AG04450 (cell line): ENCODE data around the gene WDR1. TPM values are rescaled to one million over a fixed set of nuclear protein-coding genes. Genes with fewer than 3 reads are reported as not detected.

ENCODE experiments used
- CTCF ChIA-PET: fragments of 300-600, 350-600 bp; formaldehyde crosslinking; extraction: SDS; loops from one replicate; lab custom pipeline; 2022; ENCODE audit warnings: antibody characterized with exemption, inconsistent platforms; lab: Charles Lee
- POLR2A ChIA-PET: fragments of 350-600 bp; formaldehyde crosslinking; extraction: SDS; loops from one replicate; lab custom pipeline; 2021; ENCODE audit warnings: antibody characterized with exemption, inconsistent platforms; lab: Yijun Ruan, JAX
- DNase-seq: peaks from one replicate; pipeline ENCODE4 v3.0.0-alpha.2; 2011; ENCODE audit warnings: low read depth, low spot score
- H3K27ac ChIP-seq: one replicate; pipeline ENCODE4 v1.5.1; 2012; ENCODE audit warnings: low read depth, low read length, control low read depth
- H3K27me3 ChIP-seq: one replicate; pipeline ENCODE4 v1.6.0; 2012; ENCODE audit warnings: low read length; ENCODE audit not compliant: control insufficient read depth, insufficient read depth
- H3K4me3 ChIP-seq: 2 replicates; pipeline ENCODE4 v1.5.1; 2011; ENCODE audit warnings: mild to moderate bottlenecking, low read depth, low read length, control low read depth
- H3K9me3 ChIP-seq: 2 replicates; pipeline ENCODE4 v1.5.1; 2012; ENCODE audit warnings: low read length; ENCODE audit not compliant: control insufficient read depth, insufficient read depth
- CTCF ChIP-seq: IDR thresholded peaks from 2 replicates; pipeline ENCODE4 v1.5.1; 2011; ENCODE audit warnings: low read depth, low read length, control low read depth, inconsistent platforms
- polyA plus RNA-seq: library from polyadenylated mRNA; depleted of rRNA; stranded (reverse); fragments of >200 nt; gene quantifications from 2 replicates; pipeline ENCODE4 v1.2.3, GENCODE V29; 2011

The WDR1 gene
- polyA plus RNA-seq, 1 experiment: 735 TPM

DNA sequence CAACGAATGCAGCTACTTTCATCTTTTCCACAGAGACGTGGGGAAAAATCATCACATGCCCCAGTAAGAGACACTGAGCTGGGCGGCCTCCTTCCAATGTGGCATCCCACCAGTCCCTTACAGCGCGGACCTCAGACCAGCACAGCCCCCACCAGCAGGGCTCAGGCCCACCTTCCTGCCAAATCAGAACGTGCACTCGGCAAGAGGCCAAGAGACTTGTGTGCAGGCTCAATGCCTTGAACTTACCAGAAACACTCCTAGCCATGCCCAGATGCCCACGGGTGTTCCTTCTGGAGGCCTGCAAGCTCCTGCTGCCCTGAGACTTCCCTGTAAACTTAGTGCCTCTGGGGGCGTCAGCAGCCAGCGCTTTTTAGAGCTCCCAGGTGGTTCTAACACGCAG, 31.2 kb downstream of the WDR1 start:
- Histone ChIP-seq H3K9me3 (no peaks in the 10 kb centered on the region), H3K27ac (no peak overlapping the region), H3K4me3 (no peak overlapping the region), H3K27me3 (no peaks in the 10 kb centered on the region)
- CTCF ChIA-PET: interaction anchor here (1.0 kb wide), 1 partner anchor 10 kb away, joined by 3 read pairs; no protein-coding TSS in a partner anchor
- POLR2A ChIA-PET: interaction anchor here (1.4 kb wide), 1 partner anchor 21 kb away, joined by 7 read pairs; no protein-coding TSS in a partner anchor
- DNase-seq: no peak
- no peak for TF ChIP-seq CTCF

DNA sequence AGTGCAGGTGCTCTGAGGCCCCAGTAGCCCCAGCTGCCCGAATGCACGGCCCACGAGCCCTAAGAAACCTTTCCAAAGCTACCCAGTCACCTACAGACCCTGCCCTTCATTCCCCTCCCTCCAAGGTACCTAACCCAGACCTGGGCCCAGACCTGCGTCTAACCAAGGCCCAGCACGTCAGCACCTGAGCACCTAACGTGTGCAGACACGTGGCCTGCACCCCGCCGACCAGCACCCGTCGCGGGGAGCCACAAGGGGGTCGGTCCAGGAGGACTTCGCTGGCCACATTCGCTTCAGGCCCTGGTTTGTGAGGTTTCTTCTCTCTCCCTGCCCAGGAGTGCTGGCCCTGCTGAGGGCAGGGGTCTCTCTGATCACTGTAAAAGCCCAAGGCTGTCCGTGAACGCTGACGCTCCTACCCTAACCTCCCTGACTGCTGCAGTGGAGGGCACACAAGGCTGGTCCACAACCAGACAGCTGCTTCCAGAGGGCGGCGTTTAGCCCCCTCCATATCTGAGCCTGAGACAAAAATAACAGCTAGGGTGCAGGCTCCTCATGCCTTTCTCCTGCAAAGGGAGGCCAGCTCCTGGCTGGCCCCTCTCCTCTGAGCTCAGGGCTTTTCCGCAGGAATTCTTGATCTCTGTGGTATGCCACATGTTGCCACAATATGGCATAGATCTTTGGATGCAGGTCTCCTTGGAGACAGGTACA, 31.8 kb downstream of the WDR1 start:
- H3K9me3 ChIP-seq: no peaks in the 10 kb centered on the region
- H3K27ac ChIP-seq: no peak overlapping the region
- no peaks in the 10 kb centered on the region for H3K27me3 ChIP-seq
- DNase-seq: no peak
- TF ChIP-seq CTCF: no peak
- CTCF ChIA-PET: interaction anchor here (1.0 to 1.1 kb wide), 2 partner anchors 9 kb away, joined by 3 read pairs; no protein-coding TSS in a partner anchor
- no peak overlapping the region for H3K4me3 ChIP-seq
- POLR2A ChIA-PET: interaction anchor here (1.2 to 1.4 kb wide), 2 partner anchors 11 to 22 kb away, joined by 4 to 7 read pairs; no protein-coding TSS in a partner anchor

- H3K9me3 ChIP-seq: no peaks in the 10 kb centered on the region
- H3K27me3 ChIP-seq: no peaks in the 10 kb centered on the region
- no peak for DNase-seq
- no peak overlapping the region for H3K27ac ChIP-seq
- H3K4me3 ChIP-seq: no peak overlapping the region
- CTCF ChIA-PET: interaction anchor here (1.1 kb wide), 1 partner anchor 10 kb away, joined by 3 read pairs; no protein-coding TSS in a partner anchor
- TF ChIP-seq CTCF: no peak
- POLR2A ChIA-PET: interaction anchor here (1.2 to 1.4 kb wide), 2 partner anchors 12 to 23 kb away, joined by 4 to 7 read pairs; no protein-coding TSS in a partner anchor
Measured at GRCh38 chr4:10083861-10084641, 32.5 kb downstream of the WDR1 start.

DNA sequence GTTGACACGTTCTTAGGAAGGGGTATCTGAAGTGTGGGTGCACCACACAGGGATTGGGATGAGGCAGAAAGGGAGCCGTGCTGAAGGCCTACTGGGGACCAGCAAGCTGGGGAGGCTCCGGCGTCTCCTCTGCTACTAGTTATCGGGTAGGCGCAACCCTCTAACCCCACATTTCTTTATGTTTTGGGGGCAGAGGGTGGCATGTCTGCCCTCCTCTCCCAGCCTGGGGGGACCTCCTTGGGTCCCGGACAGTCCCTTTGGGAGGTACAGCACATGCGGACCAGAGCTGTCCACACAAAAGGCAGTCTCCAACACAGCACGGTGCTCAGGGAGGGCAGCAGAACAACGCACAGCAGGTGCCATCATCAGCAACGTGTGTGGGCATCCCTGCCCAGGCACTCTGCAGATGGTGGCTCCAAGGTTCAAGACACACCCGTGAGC, 33.2 kb downstream of the WDR1 start:
- CTCF ChIA-PET: no interaction called here
- no peak for DNase-seq
- H3K27ac ChIP-seq: no peak overlapping the region
- no peaks in the 10 kb centered on the region for H3K9me3 ChIP-seq
- no peak for TF ChIP-seq CTCF
- H3K4me3 ChIP-seq: no peak overlapping the region
- POLR2A ChIA-PET: interaction anchor here (1.2 kb wide), 1 partner anchor 13 kb away, joined by 4 read pairs; no protein-coding TSS in a partner anchor
- H3K27me3 ChIP-seq: no peaks in the 10 kb centered on the region
